NCI-H2029 (cell line): ENCODE data around the gene DCAF8L2.
"Not testable (repeated sequence)": the region's sequence is repeated elsewhere in the genome, so short reads cannot be mapped to it uniquely, and the experiment has no call there.

Source experiments
- DNase-seq: peaks from one replicate; lab custom pipeline; 2025; lab: John Stamatoyannopoulos, UW

Gene DCAF8L2

GRCh38 chrX:27590044-27590443 lies at the start of gene DCAF8L2:
TSS of gene DCAF8L2 (plus strand) at chrX:27590344. CDS start at chrX:27746896, 156,552 bp downstream.
- no peak for DNase-seq

- not testable (repeated sequence) for DNase-seq
Observed at GRCh38 chrX:27541161-27541560, 49.0 kb upstream of the DCAF8L2 start.

- no peak for DNase-seq
Observed at GRCh38 chrX:27548624-27549023, 41.5 kb upstream of the DCAF8L2 start.

GRCh38 chrX:27549688-27550087 lies 40.5 kb upstream of the DCAF8L2 start:
- no peak for DNase-seq

DNA sequence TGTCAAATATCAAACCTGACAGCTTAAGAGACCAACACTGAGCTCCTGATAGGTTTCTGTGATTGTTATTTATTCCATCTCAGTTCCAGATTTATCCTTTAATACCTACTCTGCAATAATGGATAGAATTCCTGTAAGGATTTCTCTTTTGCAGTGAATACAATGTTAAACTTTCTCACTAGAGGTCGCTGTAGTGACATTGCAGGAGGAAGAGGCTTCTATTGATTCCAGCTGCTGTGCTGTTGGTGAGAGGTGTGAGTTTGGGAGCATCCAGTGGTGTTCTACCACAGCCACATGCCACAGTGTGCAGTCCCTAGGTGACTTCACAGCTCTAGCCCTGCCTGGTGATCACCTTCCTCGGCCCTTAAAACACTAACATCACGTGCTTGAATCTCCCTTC lies 34.6 kb upstream of the DCAF8L2 start:
- no peak for DNase-seq

DNA sequence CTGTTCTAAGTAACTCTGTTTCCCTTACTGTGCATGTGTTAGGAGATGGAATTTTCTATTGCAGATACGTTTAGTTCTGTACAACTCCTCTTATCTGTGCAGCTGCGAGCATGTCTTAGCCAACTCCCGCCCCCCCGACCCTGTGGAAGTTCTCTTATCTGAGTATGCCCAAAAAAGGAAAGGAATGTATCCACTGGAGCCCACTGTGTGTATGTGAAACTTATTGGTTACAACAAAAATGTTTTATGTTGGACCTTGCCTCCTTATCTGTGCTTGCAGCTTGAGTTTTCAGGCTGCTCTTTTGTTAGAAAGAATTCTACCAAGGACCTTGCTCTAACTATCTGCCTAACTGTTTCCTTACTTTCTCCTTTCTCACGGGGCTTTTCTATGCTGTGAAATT lies 24.2 kb upstream of the DCAF8L2 start:
- no peak for DNase-seq

- no peak for DNase-seq
Observed at GRCh38 chrX:27571164-27571563, 19.0 kb upstream of the DCAF8L2 start.

GRCh38 chrX:27575565-27575964 lies 14.6 kb upstream of the DCAF8L2 start:
- DNase-seq = no peak

DNA sequence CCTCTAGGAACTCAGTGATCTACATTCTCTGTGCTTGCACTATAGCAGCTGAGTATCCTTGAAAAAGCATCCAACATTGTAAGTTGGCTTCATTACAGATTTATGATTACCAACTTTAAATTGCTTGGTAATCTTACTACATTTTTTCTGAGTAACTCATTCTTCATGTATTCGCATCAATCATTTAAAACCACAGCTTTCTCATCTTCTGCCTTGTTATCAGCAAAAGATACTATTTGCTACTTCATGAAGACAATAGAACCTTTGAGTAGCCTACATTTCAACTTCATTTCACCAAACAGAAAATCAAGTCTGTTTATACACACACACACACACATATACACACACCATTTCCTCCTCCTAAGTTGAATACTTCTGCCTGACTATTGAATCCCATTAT lies 6.2 kb upstream of the DCAF8L2 start:
- no peak for DNase-seq

GRCh38 chrX:27591938-27592337 lies 1.8 kb downstream of the DCAF8L2 start:
- no peak for DNase-seq

DNA sequence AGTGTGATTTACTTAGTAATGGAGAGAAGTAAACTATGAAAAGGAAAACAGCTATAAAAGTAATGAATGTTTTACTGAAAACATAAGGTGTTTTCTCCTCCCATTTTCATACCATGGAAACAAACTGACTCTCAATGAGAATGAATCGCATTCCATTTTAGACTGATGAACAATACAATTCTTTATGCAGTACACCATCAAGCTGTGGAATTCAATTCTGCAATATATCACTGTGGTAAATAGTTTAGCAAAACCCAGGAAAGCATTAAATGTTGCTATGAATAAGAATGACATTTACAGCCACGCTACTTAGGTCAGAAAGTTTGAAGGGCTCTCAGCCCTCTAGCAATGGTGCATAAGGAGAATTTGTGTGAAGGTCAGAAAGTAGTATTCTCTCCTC lies 7.4 kb downstream of the DCAF8L2 start:
- DNase-seq = no peak

DNA sequence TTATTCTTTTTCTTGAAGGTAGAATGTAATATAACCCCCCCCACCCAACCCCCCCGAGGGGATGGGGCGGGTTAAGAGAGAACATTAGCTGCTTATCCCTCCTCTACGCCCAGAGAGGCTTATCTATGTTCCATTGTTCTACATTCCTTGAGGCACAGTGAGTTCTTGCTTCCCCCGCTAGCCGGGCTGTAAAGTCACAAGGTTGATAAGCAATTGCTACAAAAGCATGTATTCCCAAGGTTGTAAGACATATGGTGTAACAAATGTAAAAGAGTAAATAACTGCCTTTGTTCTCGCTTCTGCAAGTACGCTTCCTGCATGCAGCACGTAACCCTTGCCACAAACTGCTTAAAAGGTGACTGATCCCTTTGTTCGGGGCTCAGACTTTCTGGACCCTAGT lies 8.2 kb downstream of the DCAF8L2 start:
- no peak for DNase-seq

GRCh38 chrX:27599928-27600327 lies 9.8 kb downstream of the DCAF8L2 start:
- no peak for DNase-seq

DNA sequence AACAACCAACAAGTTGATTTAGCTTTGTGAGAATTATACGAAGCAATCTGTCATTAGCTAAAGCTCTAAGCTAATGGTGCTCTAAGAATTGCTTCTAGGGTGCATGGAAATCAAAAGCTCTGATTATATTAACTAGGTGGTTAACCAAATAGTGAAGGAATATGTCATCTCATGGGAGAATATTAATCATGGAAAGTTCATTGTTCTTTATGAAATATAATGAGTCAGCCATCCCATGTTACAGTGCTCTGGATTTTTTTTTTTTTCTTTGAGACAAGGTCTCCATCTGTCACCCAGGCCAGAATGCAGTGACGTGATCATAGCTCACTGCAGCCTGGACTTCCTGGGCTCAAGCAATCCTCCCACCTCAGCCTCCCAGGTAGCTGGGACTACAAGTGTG lies 10.5 kb downstream of the DCAF8L2 start:
- no peak for DNase-seq

- DNase-seq = no peak
Observed at GRCh38 chrX:27608671-27609070, 18.5 kb downstream of the DCAF8L2 start.

GRCh38 chrX:27619459-27619858 lies 29.3 kb downstream of the DCAF8L2 start:
- DNase-seq = no peak

GRCh38 chrX:27619975-27620374 lies 29.8 kb downstream of the DCAF8L2 start:
- DNase-seq = no peak

GRCh38 chrX:27622883-27623282 lies 32.7 kb downstream of the DCAF8L2 start:
- no peak for DNase-seq

GRCh38 chrX:27626066-27626465 lies 35.9 kb downstream of the DCAF8L2 start:
- no peak for DNase-seq

DNA sequence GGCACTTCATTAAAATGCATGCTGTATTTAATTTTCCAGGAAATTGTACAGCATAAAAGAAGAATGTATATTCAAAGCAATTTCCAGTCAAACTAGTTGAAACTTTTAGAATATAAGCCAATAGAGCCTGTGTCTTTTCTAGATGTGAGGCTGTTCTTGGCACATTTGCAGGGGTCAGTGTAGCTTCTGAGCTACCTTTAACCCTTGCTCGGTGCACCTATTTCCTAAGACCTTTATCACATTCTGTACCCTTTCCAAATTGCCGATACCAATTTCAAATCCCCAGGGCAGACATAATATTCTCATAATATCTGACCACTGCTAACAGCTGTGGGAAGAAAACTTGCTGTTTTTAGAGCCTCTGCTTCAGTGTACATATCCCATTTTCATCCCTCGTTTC lies 43.2 kb downstream of the DCAF8L2 start:
- DNase-seq = no peak

DNA sequence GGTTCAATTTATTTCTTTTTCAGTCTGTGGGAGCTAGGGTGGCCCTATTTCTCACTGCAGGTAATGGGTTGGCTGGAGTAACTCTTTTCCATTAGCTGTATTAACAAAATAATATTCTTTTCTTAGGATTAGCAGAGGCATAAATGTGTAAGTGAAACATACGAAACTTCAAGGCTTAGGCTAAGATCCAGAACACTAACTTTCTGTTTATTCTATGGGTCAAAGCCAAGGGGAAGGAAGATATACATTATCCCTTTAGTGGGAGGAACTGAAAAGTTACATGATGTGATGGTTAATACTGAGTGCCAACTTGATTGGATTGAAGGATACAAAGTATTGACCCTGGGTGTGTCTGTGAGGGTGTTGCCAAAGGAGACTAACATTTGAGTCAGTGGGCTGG lies 66.4 kb downstream of the DCAF8L2 start:
- no peak for DNase-seq

DNA sequence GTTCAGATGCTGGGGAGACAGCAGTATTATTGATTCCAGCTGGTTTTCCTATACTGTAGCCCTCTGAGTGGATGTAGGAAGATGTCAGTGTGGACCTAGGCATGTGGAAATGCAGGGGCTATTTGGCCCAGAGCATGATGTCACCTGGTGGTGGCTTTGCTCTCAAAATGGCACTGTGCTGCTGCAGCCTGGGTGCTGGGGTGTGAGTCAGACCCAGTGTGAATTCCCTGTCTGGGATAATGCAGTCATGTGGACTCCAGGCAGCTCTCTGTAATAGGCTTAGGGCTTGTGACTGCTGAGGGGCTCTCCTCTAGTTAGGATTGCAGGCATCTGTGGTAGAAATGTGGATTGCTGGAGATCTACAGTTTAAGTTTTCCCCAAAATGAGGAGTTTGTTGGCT lies 70.7 kb downstream of the DCAF8L2 start:
- DNase-seq = no peak

DNA sequence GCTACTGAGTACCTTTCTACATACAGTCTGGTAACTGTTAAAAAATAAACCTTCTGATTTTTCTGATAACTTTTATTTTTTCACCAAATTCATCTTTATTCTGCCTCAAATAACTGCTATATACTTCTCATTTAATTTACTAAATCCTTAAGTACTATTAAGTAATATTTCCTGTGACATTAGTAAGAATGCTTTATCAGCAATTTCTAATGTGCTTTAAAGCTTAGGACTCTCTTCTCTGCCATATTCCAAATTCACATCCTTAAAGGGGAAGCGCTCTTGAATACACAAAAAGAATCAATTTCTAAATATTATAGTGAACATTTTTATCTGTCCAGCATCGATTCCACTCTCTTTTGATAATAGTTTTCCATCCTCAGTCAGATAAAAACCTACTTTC lies 81.1 kb downstream of the DCAF8L2 start:
- no peak for DNase-seq

DNA sequence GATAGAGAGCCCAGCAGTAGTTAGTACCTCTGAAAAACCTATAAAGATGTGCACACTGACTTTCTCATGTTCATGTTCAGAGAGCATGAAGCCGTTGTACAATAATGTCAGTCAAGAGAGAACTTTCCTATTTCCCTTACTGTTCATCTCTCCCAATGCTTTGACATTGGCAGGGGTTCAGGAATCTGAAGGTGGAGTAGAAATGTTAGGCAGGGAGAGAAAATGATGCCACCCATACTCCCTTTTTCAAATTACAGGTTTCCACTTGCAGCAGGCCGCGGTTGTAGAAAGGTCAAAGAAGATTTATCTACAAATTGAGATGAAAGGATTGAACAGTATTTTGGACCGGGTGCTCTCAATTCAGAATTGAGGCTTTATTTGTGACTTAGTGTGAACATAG lies 84.3 kb downstream of the DCAF8L2 start:
- DNase-seq = no peak

DNA sequence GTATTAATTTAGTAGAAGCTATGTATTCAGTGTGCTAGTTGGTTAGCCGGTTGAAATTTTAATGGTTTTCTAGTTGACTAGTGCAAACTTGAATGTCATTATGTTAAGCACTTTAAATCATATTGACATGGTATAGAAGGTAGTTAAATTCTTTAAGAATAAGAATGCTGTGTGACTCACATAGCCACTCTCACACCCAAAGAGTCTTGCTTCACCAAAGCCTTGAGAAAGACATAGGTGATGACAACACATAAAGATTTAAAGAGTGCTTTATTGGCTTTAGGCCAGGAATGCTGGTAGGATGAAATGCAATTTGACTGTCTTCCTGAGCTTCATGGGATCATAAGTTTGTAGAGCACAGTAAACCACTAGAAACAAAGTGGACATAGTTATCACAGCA lies 85.3 kb downstream of the DCAF8L2 start:
- DNase-seq = no peak
